ENCODE data around the gene VPS16. TPM values are rescaled to one million over a fixed set of nuclear protein-coding genes. Genes with fewer than 3 reads are reported as not detected.

The VPS16 gene
- total and polyA plus RNA-seq, 11 donors, result 13.9 to 28.6 (median 19.7) TPM

- no peaks in the 10 kb centered on the region for H3K27me3 ChIP-seq
- H3K4me3 ChIP-seq, result peak overlapping the region; percentile 62 to 100 (median 84)
- H3K27ac ChIP-seq, result peak overlapping the region; percentile 70 to 92 (median 80)
- peaks cover 0 to 55% (median 33%) of the 10 kb centered on the region in 12 donors for H3K4me1 ChIP-seq
- DNase-seq, result peak in 4 of 5 donors; percentile 64 to 82 (median 70)
- WGBS, 4 donors, result 0 to 1% (median 0%) methylated on average over 12 to 29 of the region's 29 CpGs
- H3K36me3 ChIP-seq, result no peaks in the 10 kb centered on the region
- peak in 1 of 4 donors; percentile 44 for ATAC-seq
- TF ChIP-seq POLR2A (IDR thresholded peaks at IDR 0.05) (no peak), CTCF (IDR thresholded peaks at IDR 0.05) (no peak)
- intact Hi-C loops (cut with DNase I), result loop anchor here in 3 of 10 donors (1.0 to 10.0 kb wide), 4 partner anchors 33 to 129 kb away; partner anchors contain the start of genes PCED1A (in 2 of the 3) and VPS16 (in 2 of the 3)
- H3K9me3 ChIP-seq, result no peaks in the 10 kb centered on the region
Observed at GRCh38 chr20:2873747-2874041, 33.1 kb downstream of the VPS16 start.

- ATAC-seq (no peak), DNase-seq (no peak)
- peaks cover 0 to 62% (median 40%) of the 10 kb centered on the region in 12 donors for H3K4me1 ChIP-seq
- peak overlapping the region; percentile 62 to 100 (median 84) for H3K4me3 ChIP-seq
- no peaks in the 10 kb centered on the region for H3K36me3 ChIP-seq
- 36 to 39% (median 38%) methylated on average over 7 of the region's 7 CpGs for WGBS, 4 donors
- no peaks in the 10 kb centered on the region for H3K27me3 ChIP-seq
- peak overlapping the region in 6 of 12 donors; percentile 4 to 92 (median 79) for H3K27ac ChIP-seq
- no peaks in the 10 kb centered on the region for H3K9me3 ChIP-seq
- intact Hi-C loops (cut with DNase I), result loop anchor here in 2 of 10 donors (5.0 to 10.0 kb wide), 2 partner anchors 110 to 128 kb away; no protein-coding TSS in a partner anchor
- TF ChIP-seq POLR2A (IDR thresholded peaks at IDR 0.05) (no peak), CTCF (IDR thresholded peaks at IDR 0.05) (no peak)
Observed at GRCh38 chr20:2874456-2874855, 33.9 kb downstream of the VPS16 start.

GRCh38 chr20:2875690-2876203, 35.2 kb downstream of the VPS16 start:
- Histone ChIP-seq H3K4me1 (peaks cover 0 to 64% (median 46%) of the 10 kb centered on the region in 12 donors), H3K9me3 (no peaks in the 10 kb centered on the region), H3K4me3 (no peak overlapping the region), H3K27ac (no peak overlapping the region), H3K27me3 (no peaks in the 10 kb centered on the region), H3K36me3 (no peaks in the 10 kb centered on the region)
- intact Hi-C loops (cut with DNase I), result loop anchor here in 1 of 10 donors (10.0 kb wide), 1 partner anchor 109 kb away; no protein-coding TSS in a partner anchor
- TF ChIP-seq POLR2A (IDR thresholded peaks at IDR 0.05) (no peak), CTCF (IDR thresholded peaks at IDR 0.05) (no peak)
- ATAC-seq (no peak), DNase-seq (no peak)
- WGBS, 4 donors, result 91 to 92% (median 91%) methylated on average over 5 of the region's 5 CpGs

- H3K27me3 ChIP-seq, result no peaks in the 10 kb centered on the region
- H3K27ac ChIP-seq, result no peak overlapping the region
- H3K9me3 ChIP-seq, result no peaks in the 10 kb centered on the region
- H3K36me3 ChIP-seq, result no peaks in the 10 kb centered on the region
- intact Hi-C loops (cut with DNase I), result loop anchor here in 1 of 10 donors (10.0 kb wide), 1 partner anchor 106 kb away; no protein-coding TSS in a partner anchor
- 95 to 100% (median 98%) methylated on average over 1 of the region's 1 CpG for WGBS, 4 donors
- TF ChIP-seq POLR2A (IDR thresholded peaks at IDR 0.05) (no peak), CTCF (IDR thresholded peaks at IDR 0.05) (no peak)
- peaks cover 0 to 43% (median 33%) of the 10 kb centered on the region in 12 donors for H3K4me1 ChIP-seq
- H3K4me3 ChIP-seq, result no peak overlapping the region
- DNase-seq (no peak), ATAC-seq (no peak)
Observed at GRCh38 chr20:2878515-2878914, 38.0 kb downstream of the VPS16 start.

Measured in heart left ventricle (tissue), 16 donors.